GM23338 (cell line): Measurements from ENCODE around the gene PSG7. TPM values are rescaled to one million over a fixed set of nuclear protein-coding genes. Genes with fewer than 3 reads are reported as not detected.
"Not testable (repeated sequence)": the region's sequence is repeated elsewhere in the genome, so short reads cannot be mapped to it uniquely, and the experiment has no call there.

Experiments
- ATAC-seq: fragments of 200-7000 bp; cut with Tn5 transposase; 3 replicates; pipeline ENCODE4 v1.9.1; 2020
- DNase-seq: peaks from one replicate; pipeline ENCODE4 v3.0.0-alpha.2; 2015; ENCODE audit warnings: low spot score
- H2AFZ ChIP-seq: fragments of 200-600 bp; sonication (generic); 2 replicates; pipeline ENCODE4 v1.8.0; 2016; ENCODE audit warnings: antibody characterized with exemption, mild to moderate bottlenecking, moderate library complexity
- H3F3A ChIP-seq: fragments of 200-600 bp; sonication (generic); replicated peaks from 2 replicates; pipeline ENCODE4 v1.8.0; 2017; ENCODE audit warnings: antibody characterized with exemption, mixed run types, low read depth
- H3K27ac ChIP-seq: fragments of 200-600 bp; sonication (generic); 2 replicates; pipeline ENCODE4 v1.6.1; 2016; ENCODE audit warnings: low read depth
- H3K27me3 ChIP-seq: fragments of 200-600 bp; sonication (generic); 2 replicates; pipeline ENCODE4 v1.8.0; 2016; ENCODE audit warnings: mild to moderate bottlenecking, mixed run types, moderate library complexity; ENCODE audit not compliant: insufficient read depth
- H3K36me3 ChIP-seq: fragments of 200-600 bp; sonication (generic); 2 replicates; pipeline ENCODE4 v1.8.0; 2016; ENCODE audit warnings: mild to moderate bottlenecking; ENCODE audit not compliant: insufficient read depth
- H3K4me1 ChIP-seq: fragments of 200-600 bp; sonication (generic); 2 replicates; pipeline ENCODE4 v1.8.0; 2016; ENCODE audit warnings: mild to moderate bottlenecking, moderate library complexity; ENCODE audit not compliant: insufficient read depth
- H3K4me2 ChIP-seq: fragments of 200-600 bp; sonication (generic); 2 replicates; pipeline ENCODE4 v1.7.1; 2017; ENCODE audit warnings: mixed run types
- H3K4me3 ChIP-seq: fragments of 200-600 bp; sonication (generic); 2 replicates; pipeline ENCODE4 v1.6.1; 2016; ENCODE audit warnings: mixed run types
- H3K79me2 ChIP-seq: fragments of 200-600 bp; sonication (generic); replicated peaks from 2 replicates; pipeline ENCODE4 v1.8.0; 2017; ENCODE audit warnings: mild to moderate bottlenecking; ENCODE audit not compliant: insufficient read depth
- H3K9me2 ChIP-seq: fragments of 200-600 bp; sonication (generic); 2 replicates; pipeline ENCODE4 v1.8.0; 2017; ENCODE audit not compliant: insufficient read depth
- H4K20me1 ChIP-seq: fragments of 200-600 bp; sonication (generic); replicated peaks from 2 replicates; pipeline ENCODE4 v1.8.0; 2017; ENCODE audit warnings: mild to moderate bottlenecking; ENCODE audit not compliant: insufficient read depth
- H3K27ac Mint-ChIP-seq: 2 replicates; pipeline ENCODE4 v1.8.0; 2020; ENCODE audit warnings: inconsistent platforms, mild to moderate bottlenecking, moderate library complexity, mixed read lengths
- H3K27me3 Mint-ChIP-seq: 3 replicates; pipeline ENCODE4 v1.8.0; 2022; ENCODE audit warnings: low read depth, mild to moderate bottlenecking, moderate library complexity, mixed read lengths, inconsistent platforms; ENCODE audit not compliant: insufficient read depth, poor library complexity
- H3K36me3 Mint-ChIP-seq: 3 replicates; pipeline ENCODE4 v1.8.0; 2021; ENCODE audit warnings: low read depth, mild to moderate bottlenecking, inconsistent platforms, moderate library complexity, mixed read lengths
- H3K4me1 Mint-ChIP-seq: 3 replicates; pipeline ENCODE4 v1.8.0; 2020; ENCODE audit warnings: mild to moderate bottlenecking, inconsistent platforms, mixed read lengths
- H3K4me3 Mint-ChIP-seq: 3 replicates; pipeline ENCODE4 v1.8.0; 2021; ENCODE audit warnings: moderate library complexity, mild to moderate bottlenecking, inconsistent platforms, mixed read lengths
- H3K9me3 Mint-ChIP-seq: 3 replicates; pipeline ENCODE4 v1.8.0; 2020; ENCODE audit warnings: moderate library complexity, mild to moderate bottlenecking, inconsistent platforms, mixed read lengths
- ZNF331 ChIP-seq: fragments of 250-450 bp; sonication (Bioruptor Pico); IDR thresholded peaks from 2 replicates; pipeline ENCODE4 v1.5.0; 2020; ENCODE audit warnings: low read depth, mild to moderate bottlenecking, moderate library complexity
- polyA plus RNA-seq: library from polyadenylated mRNA; unstranded; fragments of >200 nt; fragmentation: Nextera tagmentation; extraction: Ambion mirVana; gene quantifications from 2 replicates; pipeline ENCODE4 v1.2.1, GENCODE V29; 2016
- total RNA-seq: library from RNA; depleted of rRNA; stranded (reverse); fragments of >200 nt; shearing (Covaris generic); gene quantifications from 2 replicates; pipeline ENCODE4 v1.2.3, GENCODE V29; 2014
- TF ChIP-seq, protein P1 (sequence below), 2 experiments: fragments of 200-600 bp in 1 of 2; sonication (generic) in 1 of 2; conservative IDR thresholded peaks; 2 replicates each; pipeline versions ENCODE4 v1.5.1 to v1.6.1; 2016 to 2017; ENCODE audit warnings: antibody characterized with exemption in 2 of 2, low read depth in 2 of 2, mild to moderate bottlenecking in 2 of 2, moderate library complexity in 1 of 2

PSG7 gene
- total and polyA plus RNA-seq, 2 experiments from 2014 or later, result not detected

DNA sequence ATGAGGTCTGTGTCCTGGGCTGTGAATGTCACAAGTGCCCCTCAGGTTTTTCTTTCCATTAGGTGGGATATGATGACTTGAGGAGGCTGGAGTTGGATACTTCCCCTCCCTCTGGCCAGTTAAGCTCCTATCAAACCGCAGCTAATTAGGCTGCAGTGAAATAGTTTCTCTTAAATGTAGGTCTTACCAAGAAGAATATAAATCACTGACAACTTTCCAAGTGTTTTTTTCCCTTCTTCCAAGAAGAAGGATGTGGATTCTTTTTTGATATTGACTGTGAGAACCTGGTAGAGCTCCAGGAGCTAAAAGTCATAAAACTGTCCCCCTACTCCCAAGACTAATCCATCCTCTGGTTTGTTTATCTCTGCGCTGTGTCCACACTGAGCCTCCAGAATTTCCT lies 14.5 kb upstream of the PSG7 start:
- not testable (repeated sequence) for H3K79me2 ChIP-seq, H3K27me3 Mint-ChIP-seq, ATAC-seq, H3K9me2 ChIP-seq, H3K27ac ChIP-seq, H3K27me3 ChIP-seq, H3K4me3 Mint-ChIP-seq, H3K4me2 ChIP-seq, H3K4me3 ChIP-seq, H4K20me1 ChIP-seq, H3K36me3 ChIP-seq, H2AFZ ChIP-seq, H3K36me3 Mint-ChIP-seq, DNase-seq, H3K4me1 Mint-ChIP-seq, H3K4me1 ChIP-seq, H3K27ac Mint-ChIP-seq, H3F3A ChIP-seq
- peaks cover 83% of the 10 kb centered on the region for H3K9me3 Mint-ChIP-seq

- ATAC-seq (peak; percentile 30; the same call in 2 of the 3 replicates), DNase-seq (peak; percentile 74)
- H2AFZ ChIP-seq, result no peak overlapping the region
- no peak overlapping the region for H3K4me2 ChIP-seq
- no peaks in the 10 kb centered on the region for H3F3A ChIP-seq
- H3K79me2 ChIP-seq, result no peaks in the 10 kb centered on the region
- no peak overlapping the region for H3K4me3 Mint-ChIP-seq
- H3K27me3 Mint-ChIP-seq, result peaks cover 4% of the 10 kb centered on the region
- peaks cover 8% of the 10 kb centered on the region; the same call in 2 of the 3 replicates for H3K36me3 Mint-ChIP-seq
- no peak overlapping the region for H3K27ac Mint-ChIP-seq
- H3K9me3 Mint-ChIP-seq, result peaks cover 97% of the 10 kb centered on the region
- no peak overlapping the region for H3K27ac ChIP-seq
- TF ChIP-seq, protein P1, sequence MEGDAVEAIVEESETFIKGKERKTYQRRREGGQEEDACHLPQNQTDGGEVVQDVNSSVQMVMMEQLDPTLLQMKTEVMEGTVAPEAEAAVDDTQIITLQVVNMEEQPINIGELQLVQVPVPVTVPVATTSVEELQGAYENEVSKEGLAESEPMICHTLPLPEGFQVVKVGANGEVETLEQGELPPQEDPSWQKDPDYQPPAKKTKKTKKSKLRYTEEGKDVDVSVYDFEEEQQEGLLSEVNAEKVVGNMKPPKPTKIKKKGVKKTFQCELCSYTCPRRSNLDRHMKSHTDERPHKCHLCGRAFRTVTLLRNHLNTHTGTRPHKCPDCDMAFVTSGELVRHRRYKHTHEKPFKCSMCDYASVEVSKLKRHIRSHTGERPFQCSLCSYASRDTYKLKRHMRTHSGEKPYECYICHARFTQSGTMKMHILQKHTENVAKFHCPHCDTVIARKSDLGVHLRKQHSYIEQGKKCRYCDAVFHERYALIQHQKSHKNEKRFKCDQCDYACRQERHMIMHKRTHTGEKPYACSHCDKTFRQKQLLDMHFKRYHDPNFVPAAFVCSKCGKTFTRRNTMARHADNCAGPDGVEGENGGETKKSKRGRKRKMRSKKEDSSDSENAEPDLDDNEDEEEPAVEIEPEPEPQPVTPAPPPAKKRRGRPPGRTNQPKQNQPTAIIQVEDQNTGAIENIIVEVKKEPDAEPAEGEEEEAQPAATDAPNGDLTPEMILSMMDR (conservative IDR thresholded peaks at IDR 0.05; ENCODE audit: low read depth in 2 of 2), result peak; percentile 56 to 57
- no peak for TF ChIP-seq ZNF331 (CRISPR knock-in tag)
- no peak overlapping the region for H3K4me3 ChIP-seq
- H4K20me1 ChIP-seq, result no peaks in the 10 kb centered on the region
- no peaks in the 10 kb centered on the region for H3K27me3 ChIP-seq
- no peaks in the 10 kb centered on the region for H3K9me2 ChIP-seq
- no peaks in the 10 kb centered on the region for H3K4me1 ChIP-seq
- no peaks in the 10 kb centered on the region for H3K36me3 ChIP-seq
- no peaks in the 10 kb centered on the region for H3K4me1 Mint-ChIP-seq
Observed at GRCh38 chr19:42942187-42942789, 5.3 kb upstream of the PSG7 start.

DNA sequence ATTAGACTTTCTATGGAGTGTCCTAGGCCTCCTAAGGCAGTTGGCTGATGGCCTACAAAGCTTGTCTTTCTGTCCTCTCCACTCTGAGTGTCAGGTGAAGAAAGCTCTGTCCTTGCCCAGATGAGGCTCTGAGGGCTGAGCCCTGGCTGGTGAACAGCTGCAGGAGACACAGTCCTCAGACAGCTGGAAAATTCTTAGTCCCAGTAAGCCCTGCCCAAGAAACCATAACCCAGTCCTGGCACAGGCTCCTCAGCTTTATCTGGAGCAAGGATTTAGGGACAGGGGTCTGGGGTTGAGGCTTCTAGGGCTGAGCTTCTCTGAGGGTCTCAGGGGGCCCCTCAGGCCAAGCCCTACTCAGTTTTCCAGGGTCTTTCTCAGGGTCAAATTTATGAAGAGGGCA lies 2.3 kb downstream of the PSG7 start:
- H3K9me2 ChIP-seq, H3K27ac Mint-ChIP-seq, H3F3A ChIP-seq, H3K27ac ChIP-seq, ATAC-seq, H3K4me1 Mint-ChIP-seq, H3K4me3 ChIP-seq, H3K4me3 Mint-ChIP-seq, H3K4me2 ChIP-seq, H2AFZ ChIP-seq, H3K4me1 ChIP-seq, H3K36me3 ChIP-seq, H3K27me3 ChIP-seq, H3K79me2 ChIP-seq, H4K20me1 ChIP-seq, DNase-seq: not testable (repeated sequence)
- Mint-ChIP-seq H3K36me3 (peaks cover 33% of the 10 kb centered on the region; the same call in 2 of the 3 replicates), H3K9me3 (peaks cover 99% of the 10 kb centered on the region), H3K27me3 (peaks cover 13% of the 10 kb centered on the region)

DNA sequence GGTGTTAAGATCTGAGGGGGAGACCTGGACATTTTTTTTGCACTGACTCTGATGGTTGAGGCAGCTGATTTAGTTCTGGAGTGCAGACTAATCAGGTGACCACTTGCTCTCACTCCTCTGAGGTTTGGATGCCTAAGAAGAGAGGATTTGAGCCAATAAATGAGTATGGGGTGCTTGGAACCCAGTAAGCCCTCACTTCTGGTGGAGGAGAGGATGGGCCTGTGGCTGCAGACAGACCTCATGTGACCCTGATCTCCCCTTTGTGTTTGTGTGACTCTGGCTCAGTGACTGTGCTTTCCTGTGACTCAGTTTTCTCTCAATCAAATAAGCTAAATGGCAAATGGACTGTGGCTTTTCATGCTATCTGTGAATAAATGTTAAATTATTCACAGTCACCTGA lies 2.8 kb downstream of the PSG7 start:
- not testable (repeated sequence) for H2AFZ ChIP-seq, H3F3A ChIP-seq, H3K27ac Mint-ChIP-seq, H3K79me2 ChIP-seq, H3K4me2 ChIP-seq, H3K4me3 ChIP-seq, DNase-seq, H3K4me3 Mint-ChIP-seq, H3K9me2 ChIP-seq, H4K20me1 ChIP-seq, H3K27ac ChIP-seq, H3K4me1 ChIP-seq, ATAC-seq, H3K36me3 ChIP-seq, H3K4me1 Mint-ChIP-seq, H3K27me3 ChIP-seq
- H3K27me3 Mint-ChIP-seq, result peaks cover 13% of the 10 kb centered on the region
- H3K9me3 Mint-ChIP-seq, result peaks cover 98% of the 10 kb centered on the region
- peaks cover 30% of the 10 kb centered on the region; the same call in 2 of the 3 replicates for H3K36me3 Mint-ChIP-seq

GRCh38 chr19:42933412-42933811 lies 3.6 kb downstream of the PSG7 start:
- Mint-ChIP-seq H3K9me3 (peaks cover 98% of the 10 kb centered on the region), H3K27me3 (peaks cover 13% of the 10 kb centered on the region), H3K36me3 (peaks cover 30% of the 10 kb centered on the region; the same call in 2 of the 3 replicates)
- not testable (repeated sequence) for H3F3A ChIP-seq, H3K4me1 ChIP-seq, H3K27ac ChIP-seq, H3K4me2 ChIP-seq, H3K27me3 ChIP-seq, H2AFZ ChIP-seq, H3K36me3 ChIP-seq, H3K4me1 Mint-ChIP-seq, H3K4me3 ChIP-seq, H3K4me3 Mint-ChIP-seq, H3K27ac Mint-ChIP-seq, H4K20me1 ChIP-seq, H3K9me2 ChIP-seq, DNase-seq, ATAC-seq, H3K79me2 ChIP-seq

DNA sequence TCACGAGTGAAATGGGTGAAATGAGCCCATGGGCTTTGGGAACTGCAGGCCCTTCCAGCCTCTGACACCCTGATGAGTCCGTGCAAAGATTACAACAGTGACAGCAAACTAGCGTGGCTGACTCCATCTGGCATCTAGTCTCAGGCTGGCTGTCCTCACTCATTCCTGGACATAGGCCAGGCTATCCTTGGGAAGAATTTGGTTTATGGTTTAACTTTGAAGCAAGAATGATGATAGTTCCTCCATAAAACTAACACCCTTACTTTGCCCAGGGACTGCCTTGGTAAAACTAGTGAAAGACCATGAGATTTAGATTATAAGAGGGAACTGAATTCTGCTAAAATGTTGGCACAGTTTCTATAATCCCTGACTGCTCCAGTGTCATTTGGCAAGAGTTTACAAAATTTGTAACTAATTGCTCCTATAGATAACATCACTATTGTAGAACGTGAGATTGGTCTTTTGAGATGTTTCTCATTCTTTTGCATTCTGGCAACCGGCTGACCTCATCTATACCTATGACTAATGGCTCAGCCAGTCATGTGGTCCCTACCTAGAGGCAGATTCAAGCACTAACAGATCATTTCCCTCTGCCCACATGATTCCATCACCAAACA lies 4.4 kb downstream of the PSG7 start:
- H3K36me3 ChIP-seq, H3K4me3 Mint-ChIP-seq, H3K27ac Mint-ChIP-seq, H3K27me3 ChIP-seq, DNase-seq, H3K27ac ChIP-seq, H3K4me2 ChIP-seq, H3K4me1 Mint-ChIP-seq, H3F3A ChIP-seq, H2AFZ ChIP-seq, H3K4me1 ChIP-seq, ATAC-seq, H3K9me2 ChIP-seq, H3K79me2 ChIP-seq, H3K4me3 ChIP-seq, H4K20me1 ChIP-seq: not testable (repeated sequence)
- Mint-ChIP-seq H3K27me3 (peaks cover 13% of the 10 kb centered on the region), H3K36me3 (peaks cover 31% of the 10 kb centered on the region; the same call in 2 of the 3 replicates), H3K9me3 (peaks cover 98% of the 10 kb centered on the region)
